ENCODE data around the gene MPZL1. TPM values are rescaled to one million over a fixed set of nuclear protein-coding genes. Genes with fewer than 3 reads are reported as not detected.
A peak's percentile ranks its signal among the peaks of the same experiment; 100 is the strongest.

The MPZL1 gene
- total RNA-seq, 2 donors from 2014 or later: 17.2 to 20.9 TPM

- H3K4me1 Mint-ChIP-seq (ENCODE audit: low read depth): peaks cover 8% of the 10 kb centered on the region
- no peaks in the 10 kb centered on the region for H3K9me3 Mint-ChIP-seq
- H3K4me3 Mint-ChIP-seq: no peak overlapping the region
- DNase-seq (no peak), ATAC-seq (replicated peaks in 1 of 2) (no peak)
- H3K36me3 Mint-ChIP-seq (ENCODE audit: insufficient read depth in 2 of 2): peaks cover 0 to 12% of the 10 kb centered on the region in 2 donors
- no peak overlapping the region for H3K27ac Mint-ChIP-seq
- H3K27me3 Mint-ChIP-seq (ENCODE audit: low read depth): no peaks in the 10 kb centered on the region
Measured at GRCh38 chr1:167683226-167683625, 38.6 kb upstream of the MPZL1 start.

GRCh38 chr1:167683641-167684502 is 37.9 kb upstream of the MPZL1 start:
- peak overlapping the region; percentile 12 for H3K27ac Mint-ChIP-seq
- DNase-seq (no peak), ATAC-seq (replicated peaks in 1 of 2) (no peak)
- no peaks in the 10 kb centered on the region for H3K27me3 Mint-ChIP-seq (ENCODE audit: low read depth)
- H3K4me3 Mint-ChIP-seq: no peak overlapping the region
- peaks cover 15% of the 10 kb centered on the region for H3K4me1 Mint-ChIP-seq (ENCODE audit: low read depth)
- no peaks in the 10 kb centered on the region for H3K9me3 Mint-ChIP-seq
- H3K36me3 Mint-ChIP-seq (ENCODE audit: insufficient read depth in 2 of 2): peaks cover 0 to 12% of the 10 kb centered on the region in 2 donors

- H3K27ac Mint-ChIP-seq: no peak overlapping the region
- H3K4me3 Mint-ChIP-seq: no peak overlapping the region
- ATAC-seq (replicated peaks in 1 of 2): no peak
- no peaks in the 10 kb centered on the region for H3K9me3 Mint-ChIP-seq
- peaks cover 29% of the 10 kb centered on the region for H3K4me1 Mint-ChIP-seq (ENCODE audit: low read depth)
- no peaks in the 10 kb centered on the region for H3K27me3 Mint-ChIP-seq (ENCODE audit: low read depth)
- DNase-seq: no peak
- H3K36me3 Mint-ChIP-seq (ENCODE audit: insufficient read depth in 2 of 2): peaks cover 3 to 18% of the 10 kb centered on the region in 2 donors
Measured at GRCh38 chr1:167685844-167686243, 35.9 kb upstream of the MPZL1 start.

GRCh38 chr1:167687919-167688519 is 33.8 kb upstream of the MPZL1 start:
- ATAC-seq (replicated peaks in 1 of 2): peak; percentile 64 to 68
- H3K4me3 Mint-ChIP-seq: no peak overlapping the region
- peak overlapping the region; percentile 61 for H3K27ac Mint-ChIP-seq
- no peaks in the 10 kb centered on the region for H3K27me3 Mint-ChIP-seq (ENCODE audit: low read depth)
- peaks cover 3 to 19% of the 10 kb centered on the region in 2 donors for H3K36me3 Mint-ChIP-seq (ENCODE audit: insufficient read depth in 2 of 2)
- H3K9me3 Mint-ChIP-seq: no peaks in the 10 kb centered on the region
- DNase-seq: peak; percentile 74 to 83
- H3K4me1 Mint-ChIP-seq (ENCODE audit: low read depth): peaks cover 29% of the 10 kb centered on the region

GRCh38 chr1:167689567-167689920 is 32.2 kb upstream of the MPZL1 start:
- Mint-ChIP-seq H3K27ac (peak overlapping the region; percentile 84), H3K9me3 (no peaks in the 10 kb centered on the region), H3K4me3 (peak overlapping the region in 1 of 2 donors; percentile 5), H3K27me3 (ENCODE audit: low read depth) (no peaks in the 10 kb centered on the region), H3K4me1 (ENCODE audit: low read depth) (peaks cover 29% of the 10 kb centered on the region), H3K36me3 (ENCODE audit: insufficient read depth in 2 of 2) (peaks cover 3 to 19% of the 10 kb centered on the region in 2 donors)
- DNase-seq (no peak), ATAC-seq (replicated peaks in 1 of 2) (peak; percentile 33 to 44)

GRCh38 chr1:167690053-167690452 is 31.7 kb upstream of the MPZL1 start:
- peaks cover 3 to 22% of the 10 kb centered on the region in 2 donors for H3K36me3 Mint-ChIP-seq (ENCODE audit: insufficient read depth in 2 of 2)
- peaks cover 29% of the 10 kb centered on the region for H3K4me1 Mint-ChIP-seq (ENCODE audit: low read depth)
- H3K27me3 Mint-ChIP-seq (ENCODE audit: low read depth): no peaks in the 10 kb centered on the region
- H3K4me3 Mint-ChIP-seq: peak overlapping the region in 1 of 2 donors; percentile 5
- ATAC-seq (replicated peaks in 1 of 2): no peak
- peak overlapping the region; percentile 84 for H3K27ac Mint-ChIP-seq
- no peaks in the 10 kb centered on the region for H3K9me3 Mint-ChIP-seq
- no peak for DNase-seq

- Mint-ChIP-seq H3K36me3 (ENCODE audit: insufficient read depth in 2 of 2) (peaks cover 10 to 32% of the 10 kb centered on the region in 2 donors), H3K4me3 (no peak overlapping the region), H3K9me3 (no peaks in the 10 kb centered on the region), H3K4me1 (ENCODE audit: low read depth) (peaks cover 18% of the 10 kb centered on the region), H3K27me3 (ENCODE audit: low read depth) (no peaks in the 10 kb centered on the region), H3K27ac (peak overlapping the region; percentile 52)
- no peak for ATAC-seq (replicated peaks in 1 of 2)
- no peak for DNase-seq
Measured at GRCh38 chr1:167693425-167694045, 28.2 kb upstream of the MPZL1 start.

- H3K4me1 Mint-ChIP-seq (ENCODE audit: low read depth): peaks cover 7% of the 10 kb centered on the region
- H3K27me3 Mint-ChIP-seq (ENCODE audit: low read depth): no peaks in the 10 kb centered on the region
- DNase-seq: no peak
- peak overlapping the region; percentile 40 for H3K27ac Mint-ChIP-seq
- H3K9me3 Mint-ChIP-seq: no peaks in the 10 kb centered on the region
- ATAC-seq (replicated peaks in 1 of 2): no peak
- no peak overlapping the region for H3K4me3 Mint-ChIP-seq
- H3K36me3 Mint-ChIP-seq (ENCODE audit: insufficient read depth in 2 of 2): peaks cover 10 to 38% of the 10 kb centered on the region in 2 donors
Measured at GRCh38 chr1:167694691-167695090, 27.1 kb upstream of the MPZL1 start.

GRCh38 chr1:167695147-167695546 is 26.6 kb upstream of the MPZL1 start:
- Mint-ChIP-seq H3K4me3 (no peak overlapping the region), H3K36me3 (ENCODE audit: insufficient read depth in 2 of 2) (peaks cover 11 to 37% of the 10 kb centered on the region in 2 donors), H3K4me1 (ENCODE audit: low read depth) (peaks cover 2% of the 10 kb centered on the region), H3K9me3 (no peaks in the 10 kb centered on the region), H3K27ac (peak overlapping the region; percentile 40), H3K27me3 (ENCODE audit: low read depth) (no peaks in the 10 kb centered on the region)
- ATAC-seq (replicated peaks in 1 of 2) (no peak), DNase-seq (no peak)

GRCh38 chr1:167695756-167696561 is 25.8 kb upstream of the MPZL1 start:
- ATAC-seq (replicated peaks in 1 of 2): no peak
- H3K9me3 Mint-ChIP-seq: no peaks in the 10 kb centered on the region
- H3K4me1 Mint-ChIP-seq (ENCODE audit: low read depth): no peaks in the 10 kb centered on the region
- H3K36me3 Mint-ChIP-seq (ENCODE audit: insufficient read depth in 2 of 2): peaks cover 11 to 36% of the 10 kb centered on the region in 2 donors
- H3K27me3 Mint-ChIP-seq (ENCODE audit: low read depth): no peaks in the 10 kb centered on the region
- no peak overlapping the region for H3K27ac Mint-ChIP-seq
- H3K4me3 Mint-ChIP-seq: no peak overlapping the region
- no peak for DNase-seq

- Mint-ChIP-seq H3K27ac (no peak overlapping the region), H3K36me3 (ENCODE audit: insufficient read depth in 2 of 2) (peaks cover 11 to 38% of the 10 kb centered on the region in 2 donors), H3K4me1 (ENCODE audit: low read depth) (no peaks in the 10 kb centered on the region), H3K4me3 (no peak overlapping the region), H3K27me3 (ENCODE audit: low read depth) (no peaks in the 10 kb centered on the region), H3K9me3 (no peaks in the 10 kb centered on the region)
- no peak for ATAC-seq (replicated peaks in 1 of 2)
- DNase-seq: no peak
Measured at GRCh38 chr1:167697667-167698141, 24.1 kb upstream of the MPZL1 start.

- no peak for ATAC-seq (replicated peaks in 1 of 2)
- peaks cover 11 to 38% of the 10 kb centered on the region in 2 donors for H3K36me3 Mint-ChIP-seq (ENCODE audit: insufficient read depth in 2 of 2)
- no peaks in the 10 kb centered on the region for H3K4me1 Mint-ChIP-seq (ENCODE audit: low read depth)
- no peaks in the 10 kb centered on the region for H3K9me3 Mint-ChIP-seq
- DNase-seq: no peak
- no peaks in the 10 kb centered on the region for H3K27me3 Mint-ChIP-seq (ENCODE audit: low read depth)
- H3K4me3 Mint-ChIP-seq: no peak overlapping the region
- H3K27ac Mint-ChIP-seq: no peak overlapping the region
Measured at GRCh38 chr1:167698313-167698712, 23.5 kb upstream of the MPZL1 start.
